Spleen (tissue), 7 donors: ENCODE measurements around the gene TRIO.

Experiments used
- CTCF ChIP-seq, 11 experiments: fragments of 200-600 bp in 7 of 11; fragments of 450-650 bp in 4 of 11; sonication (generic) in 4 of 11; IDR thresholded peaks in 8 of 11; conservative IDR thresholded peaks in 3 of 11; 1 replicate in 7 of 11; 2 replicates in 4 of 11; pipeline versions ENCODE4 v1.4.0 to v1.8.0; 2016 to 2021; ENCODE audit warnings: antibody characterized with exemption in 11 of 11, inconsistent platforms in 4 of 11, mild to moderate bottlenecking in 1 of 11
- POLR2A ChIP-seq, 3 donors: fragments of 450-650 bp; IDR thresholded peaks; one replicate each; pipeline ENCODE4 v1.5.1; 2017; ENCODE audit warnings: antibody characterized with exemption in 3 of 3, mild to moderate bottlenecking in 1 of 3
- POLR2AphosphoS5 ChIP-seq, 3 donors: sonication (generic); formaldehyde crosslinking; IDR thresholded peaks; one replicate each; pipeline ENCODE4 v1.5.1; 2017; ENCODE audit warnings: antibody characterized with exemption in 3 of 3
- donor health status: DM: no; HTN: no; CAD: no; lungs with moderate emphysema.
- donor health status: DM: no; HTN: no; CAD: no.
- donor health status: DM: no; HTN: no; CAD: no.

DNA sequence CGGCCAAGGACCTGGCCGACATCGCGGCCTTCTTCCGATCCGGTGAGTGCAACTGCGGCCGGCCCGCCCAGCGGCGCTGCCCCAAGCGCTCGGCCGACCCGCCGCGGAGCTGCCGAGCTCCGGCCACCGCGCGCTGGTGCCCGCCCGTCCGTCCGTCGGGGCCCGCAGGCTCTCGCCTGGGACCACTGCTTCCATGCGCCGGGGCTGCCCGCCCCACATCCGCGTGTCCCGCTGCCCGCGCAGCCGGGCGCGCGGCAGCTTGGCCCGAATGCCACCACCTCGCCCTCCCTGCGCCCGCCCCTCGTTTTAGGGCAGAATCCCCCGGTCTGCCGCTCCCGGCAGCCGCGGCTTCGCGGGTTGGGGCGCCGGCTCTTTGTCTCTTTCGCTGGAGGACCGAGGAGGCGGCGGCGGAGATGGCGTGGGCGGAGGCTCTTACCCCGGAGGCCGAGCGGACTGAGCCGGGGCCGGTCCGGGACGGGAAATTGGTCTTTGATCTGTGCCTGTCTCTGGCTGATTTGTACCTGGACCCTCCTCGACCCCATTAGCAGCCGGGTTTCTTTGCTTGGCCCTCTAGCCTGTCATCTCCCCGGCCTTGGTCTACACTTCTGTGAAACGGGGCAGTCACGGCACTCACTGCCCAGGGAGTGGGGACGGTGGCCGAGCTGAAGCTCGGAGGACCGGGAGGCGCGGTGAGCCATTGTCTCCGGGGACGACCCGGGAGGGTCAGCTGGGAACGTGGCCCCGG, 871 bp downstream of the TRIO start:
- TF ChIP-seq CTCF (IDR thresholded peaks at IDR 0.05 in 8 of 11, conservative IDR thresholded peaks at IDR 0.05 in 3 of 11) (no peak), POLR2A (IDR thresholded peaks at IDR 0.05) (no peak), POLR2AphosphoS5 (IDR thresholded peaks at IDR 0.05) (peak in 1 of 3 donors; percentile 50)
